Neural progenitor cell (in vitro differentiated cells): ENCODE measurements around the gene CCDC179.

Source experiments
- EZH2 ChIP-seq: fragments of 200-600 bp; sonication (generic); IDR thresholded peaks from 2 replicates; pipeline ENCODE4 v1.6.1; 2017; ENCODE audit warnings: antibody characterized with exemption, mild to moderate bottlenecking, moderate library complexity
- TF ChIP-seq, protein P1 (sequence below): fragments of 200-600 bp; sonication (generic); IDR thresholded peaks from 2 replicates; pipeline ENCODE4 v1.5.1; 2017; ENCODE audit warnings: antibody characterized with exemption, mild to moderate bottlenecking

DNA sequence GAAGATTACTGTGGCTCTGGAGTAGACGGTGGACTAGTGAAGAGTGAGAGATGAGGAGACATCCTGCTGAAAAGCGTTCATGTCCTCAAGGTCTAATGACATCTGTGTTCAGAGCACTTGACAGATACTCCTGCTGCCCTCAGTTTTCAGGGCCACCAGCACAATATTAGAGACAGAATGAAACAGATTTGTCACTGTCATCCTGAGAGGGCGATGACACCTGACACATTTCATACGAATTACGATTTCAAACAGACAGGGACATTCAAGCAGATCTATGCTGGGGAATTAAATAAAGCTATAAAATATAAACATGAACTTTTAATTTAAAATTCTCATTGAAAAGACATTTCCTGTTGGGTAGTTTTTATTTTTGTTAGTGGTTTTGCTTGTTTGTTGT lies 59.8 kb downstream of the CCDC179 start:
- TF ChIP-seq, protein P1, sequence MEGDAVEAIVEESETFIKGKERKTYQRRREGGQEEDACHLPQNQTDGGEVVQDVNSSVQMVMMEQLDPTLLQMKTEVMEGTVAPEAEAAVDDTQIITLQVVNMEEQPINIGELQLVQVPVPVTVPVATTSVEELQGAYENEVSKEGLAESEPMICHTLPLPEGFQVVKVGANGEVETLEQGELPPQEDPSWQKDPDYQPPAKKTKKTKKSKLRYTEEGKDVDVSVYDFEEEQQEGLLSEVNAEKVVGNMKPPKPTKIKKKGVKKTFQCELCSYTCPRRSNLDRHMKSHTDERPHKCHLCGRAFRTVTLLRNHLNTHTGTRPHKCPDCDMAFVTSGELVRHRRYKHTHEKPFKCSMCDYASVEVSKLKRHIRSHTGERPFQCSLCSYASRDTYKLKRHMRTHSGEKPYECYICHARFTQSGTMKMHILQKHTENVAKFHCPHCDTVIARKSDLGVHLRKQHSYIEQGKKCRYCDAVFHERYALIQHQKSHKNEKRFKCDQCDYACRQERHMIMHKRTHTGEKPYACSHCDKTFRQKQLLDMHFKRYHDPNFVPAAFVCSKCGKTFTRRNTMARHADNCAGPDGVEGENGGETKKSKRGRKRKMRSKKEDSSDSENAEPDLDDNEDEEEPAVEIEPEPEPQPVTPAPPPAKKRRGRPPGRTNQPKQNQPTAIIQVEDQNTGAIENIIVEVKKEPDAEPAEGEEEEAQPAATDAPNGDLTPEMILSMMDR: no peak
- TF ChIP-seq EZH2: no peak
